T47D (cell line): ENCODE results near the gene DCDC1.

Experiments
- DNase-seq, 2 experiments: peaks; one replicate each; pipeline versions ENCODE4 v3.0.0 to v3.0.0-alpha.2; 2011 to 2012; ENCODE audit warnings: low read depth in 1 of 2, low spot score in 1 of 2
- JUND ChIP-seq: IDR thresholded peaks from 2 replicates; pipeline ENCODE4 v1.6.1; 2012; ENCODE audit warnings: low read depth
- in situ Hi-C: cut with HindIII; loops from 2 replicates; pipeline ENCODE4 v1.10.0; 2016; ENCODE audit warnings: low sequenced_read_pairs, low pct_unique_long_range_greater_than_20kb

Gene DCDC1

DNA sequence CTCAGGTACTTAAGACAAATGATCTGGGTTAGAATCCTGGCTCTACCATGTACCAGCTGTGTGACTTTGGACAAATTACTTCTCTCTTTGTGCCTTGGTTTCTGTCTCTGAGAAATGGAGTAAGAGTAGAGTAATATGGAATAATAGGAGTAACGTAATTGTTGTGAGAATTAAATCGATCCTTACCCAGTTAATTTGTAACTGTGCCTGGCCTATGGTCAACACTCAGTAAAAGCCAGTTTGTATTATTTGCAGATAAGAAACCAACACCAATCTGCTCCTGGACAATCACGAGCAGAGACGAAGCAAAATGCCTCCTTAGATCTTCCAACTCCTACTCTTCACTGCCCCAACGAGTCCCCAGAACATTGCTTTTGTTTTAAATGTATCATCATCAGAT is 266.7 kb downstream of the DCDC1 start:
- in situ Hi-C loops, result no loop called here
- DNase-seq, result no peak
- no peak for TF ChIP-seq JUND

DNA sequence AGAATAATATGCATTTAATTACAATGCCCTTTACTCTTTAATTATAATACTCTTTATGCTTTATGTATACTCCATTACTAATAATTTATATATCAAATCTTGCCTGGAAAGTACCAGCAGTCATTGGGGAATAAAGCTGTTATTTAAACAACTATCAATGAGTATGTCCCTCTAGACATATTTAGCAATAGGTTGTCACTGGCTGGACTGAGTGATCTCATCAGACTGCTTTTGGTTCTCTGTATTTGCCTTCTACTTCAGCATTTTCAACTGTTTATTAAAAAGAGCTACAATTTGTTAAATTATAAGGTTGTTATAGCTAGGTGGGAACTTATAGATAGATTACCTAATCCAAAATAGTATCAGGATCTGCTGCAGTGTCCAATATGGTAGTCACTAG is 267.2 kb downstream of the DCDC1 start:
- DNase-seq, result no peak
- no peak for TF ChIP-seq JUND
- in situ Hi-C loops, result no loop called here

DNA sequence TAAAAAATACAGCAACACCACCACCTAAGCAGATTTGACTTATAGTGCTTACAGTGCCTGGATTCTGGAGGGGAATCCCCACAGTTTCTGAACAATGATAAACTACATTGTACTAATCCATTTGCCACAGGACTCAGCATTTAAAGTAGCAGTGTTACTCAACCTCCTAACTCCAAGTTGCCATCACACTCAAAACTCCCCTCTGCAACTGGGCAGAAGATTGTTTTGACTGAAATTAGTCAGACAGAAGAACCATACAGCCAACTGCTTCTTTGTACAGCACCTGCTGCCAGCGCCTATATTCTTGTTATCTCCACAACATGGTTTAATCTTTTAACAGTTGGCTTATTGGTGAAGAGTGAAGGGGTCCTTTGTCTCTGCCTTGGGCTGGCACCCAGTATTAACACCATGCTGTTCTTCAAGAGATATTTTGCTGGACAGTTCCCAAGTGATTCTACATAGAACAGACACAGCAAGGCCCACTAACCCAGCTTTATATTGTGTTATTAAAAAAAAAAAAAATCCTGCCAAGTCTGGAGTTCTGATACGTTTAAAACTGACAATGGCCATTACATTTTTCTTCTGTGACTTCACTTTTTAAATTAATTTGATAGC is 273.2 kb downstream of the DCDC1 start:
- TF ChIP-seq JUND, result no peak
- in situ Hi-C loops, result no loop called here
- no peak for DNase-seq

DNA sequence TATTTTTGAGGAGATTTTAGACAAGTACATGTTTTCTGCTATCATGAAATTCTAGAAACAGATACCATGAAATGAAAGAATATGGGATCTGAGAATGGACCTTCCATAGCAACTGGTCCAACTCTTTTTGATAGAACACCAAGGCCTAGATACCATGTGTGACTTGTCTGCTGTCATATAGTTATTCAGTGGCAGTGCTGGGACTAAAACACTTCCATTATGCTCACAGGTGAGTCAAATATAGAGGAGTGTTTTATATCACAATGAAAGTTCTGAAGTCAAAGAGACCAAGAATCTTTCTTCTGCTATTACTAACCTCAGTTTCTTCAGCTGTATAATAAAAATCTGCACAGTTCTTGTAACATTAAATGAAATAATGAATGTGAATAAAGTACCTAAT is 276.9 kb downstream of the DCDC1 start:
- in situ Hi-C loops, result no loop called here
- TF ChIP-seq JUND, result no peak
- DNase-seq, result no peak

DNA sequence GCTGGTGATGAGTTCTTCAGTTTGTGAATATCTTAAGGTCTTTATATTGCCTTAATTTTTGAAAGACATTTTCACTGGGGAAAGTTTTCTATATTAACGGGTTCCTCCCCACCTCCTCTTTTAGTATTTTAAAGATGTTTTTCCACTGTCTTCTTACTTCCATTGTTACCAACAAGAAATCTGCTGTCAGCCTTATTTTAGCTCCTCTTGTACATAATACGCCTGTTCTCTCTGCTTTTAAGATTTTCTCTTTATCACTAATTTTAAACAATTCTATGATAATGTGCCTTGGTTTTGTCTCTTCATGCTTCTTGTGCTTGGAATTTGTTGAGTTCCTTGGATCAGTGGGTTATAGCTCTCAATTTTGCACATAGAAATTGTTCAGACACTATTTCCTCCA is 280.4 kb downstream of the DCDC1 start:
- no peak for DNase-seq
- in situ Hi-C loops, result no loop called here
- TF ChIP-seq JUND, result no peak

DNA sequence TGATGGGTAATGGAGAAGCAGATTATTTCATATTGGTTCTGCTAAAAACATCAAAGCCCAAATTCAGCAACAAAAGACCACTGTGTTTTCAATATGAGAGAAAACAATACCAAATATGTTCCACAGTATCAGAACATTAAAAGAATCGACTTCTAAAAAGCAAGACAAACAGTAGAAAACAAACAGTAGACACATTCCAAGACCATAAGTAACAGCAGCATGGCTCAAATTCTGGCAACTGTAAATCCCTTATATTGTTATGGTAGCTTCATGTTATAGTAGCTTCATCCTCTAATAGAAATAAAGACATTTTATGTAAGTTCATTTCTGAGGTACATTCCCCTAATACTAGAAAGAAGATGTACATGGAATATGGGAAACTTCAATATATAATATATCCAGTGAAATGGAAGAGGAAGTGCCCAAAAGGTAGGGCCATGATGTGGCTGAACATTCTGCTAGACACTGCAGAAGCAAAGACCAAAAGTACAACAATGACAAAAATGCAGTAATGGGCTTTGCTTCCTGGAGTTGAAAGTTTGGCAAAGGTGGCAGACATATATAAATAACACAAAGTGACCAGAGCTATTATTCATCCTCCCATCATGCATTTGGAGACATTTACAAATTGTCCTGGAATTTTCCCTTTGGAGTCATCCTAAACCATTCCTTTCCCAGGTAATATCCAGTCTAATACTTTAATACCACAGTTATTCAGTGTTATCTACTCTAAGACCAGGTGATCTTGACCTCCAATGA is 299.9 kb downstream of the DCDC1 start:
- no peak for DNase-seq
- TF ChIP-seq JUND, result no peak
- in situ Hi-C loops, result no loop called here

DNA sequence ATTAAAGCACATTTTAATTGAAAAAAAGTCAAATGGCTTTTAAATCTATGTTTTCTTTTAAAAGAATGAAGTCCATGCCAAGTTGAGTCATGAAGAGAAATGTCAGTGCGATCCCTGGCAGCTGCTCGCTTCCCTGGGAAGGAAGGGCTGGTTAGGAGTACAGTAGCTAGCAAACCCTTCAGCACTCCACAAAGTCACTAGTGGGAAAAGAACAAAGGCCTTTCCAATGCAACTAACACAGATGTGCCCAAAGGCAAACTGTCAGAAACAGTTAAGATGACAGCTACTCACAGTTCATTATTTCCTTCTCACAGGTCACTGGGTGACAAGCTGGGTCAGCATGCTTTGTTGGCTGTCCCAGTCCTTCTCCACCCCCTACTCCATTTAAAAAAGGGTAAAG is 308.7 kb downstream of the DCDC1 start:
- no peak for TF ChIP-seq JUND
- in situ Hi-C loops, result no loop called here
- peak in 1 of 2 experiments; percentile 33 for DNase-seq

DNA sequence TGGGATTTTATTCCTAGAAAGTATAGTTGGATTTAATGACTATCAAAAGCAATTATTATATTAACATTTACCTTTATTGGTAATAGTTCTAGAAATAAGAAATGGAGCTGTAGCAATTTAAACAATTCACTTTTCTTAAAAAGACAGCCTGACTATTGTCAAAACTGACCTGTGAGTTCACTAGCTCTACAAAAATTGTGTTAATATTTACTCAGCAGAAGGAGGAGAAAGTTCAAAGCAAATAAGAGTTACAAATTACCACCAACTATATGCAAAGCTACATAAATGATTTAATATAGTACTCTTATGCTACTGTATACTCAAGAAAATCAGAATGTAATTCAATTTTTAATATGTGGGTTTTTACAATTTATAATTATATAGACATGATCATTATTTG is 310.0 kb downstream of the DCDC1 start:
- no peak for DNase-seq
- no peak for TF ChIP-seq JUND
- in situ Hi-C loops, result no loop called here

DNA sequence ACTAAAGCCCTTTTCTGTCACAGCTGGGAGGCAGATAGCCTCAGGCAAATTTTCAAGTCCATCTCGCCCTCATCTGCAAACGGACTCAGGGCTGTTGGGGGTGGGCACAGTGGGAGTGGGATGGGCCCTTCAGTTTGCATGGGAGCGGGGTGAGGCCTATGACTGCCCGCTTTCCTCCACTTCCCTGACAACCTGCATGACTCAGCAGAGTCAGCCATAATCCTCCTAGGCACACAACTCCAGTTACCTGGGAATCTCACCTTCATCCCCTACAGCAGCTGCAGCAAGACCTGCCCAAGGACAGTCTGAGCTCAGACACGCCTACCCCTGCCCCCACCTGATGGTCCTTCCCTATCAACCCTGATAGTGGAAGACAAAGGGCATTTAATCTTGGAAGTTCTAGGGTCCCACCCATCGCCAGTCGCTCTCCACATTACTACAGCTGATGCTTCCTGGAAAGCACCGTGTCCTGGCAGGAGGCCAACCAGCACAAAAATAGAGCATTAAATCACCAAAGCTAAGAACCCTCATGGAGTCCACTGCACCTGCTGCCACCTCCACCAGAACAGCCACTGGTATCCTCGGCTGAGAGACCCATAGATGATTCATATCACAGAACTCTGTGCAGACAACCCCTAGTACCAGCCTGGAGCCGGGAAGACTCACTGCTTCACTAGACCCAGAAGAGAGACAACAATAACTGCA is 319.3 kb downstream of the DCDC1 start:
- DNase-seq, result no peak
- in situ Hi-C loops, result no loop called here
- TF ChIP-seq JUND, result no peak

DNA sequence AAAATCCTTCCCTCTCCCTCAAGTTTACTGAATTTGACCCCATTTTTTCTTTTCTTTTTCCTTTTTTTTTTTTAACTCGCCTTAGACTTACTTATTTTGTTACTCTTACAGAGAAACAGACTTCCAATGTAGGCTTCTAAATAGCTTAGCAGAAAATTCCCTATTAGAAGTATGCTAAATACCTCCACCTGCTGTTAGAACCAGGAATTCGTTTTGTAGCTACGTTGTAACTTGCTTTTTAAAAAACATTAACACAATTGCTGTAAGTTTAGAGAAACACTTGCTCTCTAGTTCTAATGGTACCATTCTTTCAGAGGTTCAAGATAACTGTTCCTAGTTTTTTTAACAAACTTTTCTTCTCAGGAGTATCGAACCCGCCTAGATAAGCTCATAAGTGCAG is 324.2 kb downstream of the DCDC1 start:
- TF ChIP-seq JUND, result no peak
- in situ Hi-C loops, result no loop called here
- DNase-seq, result peak; percentile 13 to 46

DNA sequence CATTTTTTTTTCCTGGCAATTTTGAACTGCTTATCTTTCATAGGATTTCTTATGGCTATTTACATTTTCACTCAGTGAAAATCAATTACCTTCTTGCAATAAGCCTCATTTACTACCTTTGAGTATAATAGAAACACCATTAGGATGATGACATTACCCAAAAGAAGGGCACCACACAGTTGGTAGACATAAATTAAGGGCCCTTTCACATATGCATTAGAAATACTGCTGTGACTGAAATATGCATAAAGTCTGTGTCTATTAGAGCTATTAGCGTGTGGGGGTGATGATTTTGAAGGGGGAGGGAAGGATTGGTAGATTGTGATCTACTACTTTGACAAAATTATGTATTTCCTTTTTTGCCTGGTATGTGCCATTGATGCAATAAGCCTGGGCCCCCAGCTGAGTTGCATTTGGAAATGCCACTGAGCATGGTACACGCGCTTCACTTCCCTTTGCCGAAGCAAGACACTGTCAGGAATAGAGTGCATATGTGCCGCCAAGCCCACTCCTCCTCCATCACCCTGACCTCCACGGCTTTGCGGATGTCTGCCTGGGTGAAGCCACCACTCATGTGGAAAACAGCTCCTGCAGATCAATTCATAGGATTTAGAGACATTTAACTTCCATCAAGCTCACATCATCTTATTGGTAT is 339.3 kb downstream of the DCDC1 start:
- TF ChIP-seq JUND, result no peak
- in situ Hi-C loops, result no loop called here
- no peak for DNase-seq

DNA sequence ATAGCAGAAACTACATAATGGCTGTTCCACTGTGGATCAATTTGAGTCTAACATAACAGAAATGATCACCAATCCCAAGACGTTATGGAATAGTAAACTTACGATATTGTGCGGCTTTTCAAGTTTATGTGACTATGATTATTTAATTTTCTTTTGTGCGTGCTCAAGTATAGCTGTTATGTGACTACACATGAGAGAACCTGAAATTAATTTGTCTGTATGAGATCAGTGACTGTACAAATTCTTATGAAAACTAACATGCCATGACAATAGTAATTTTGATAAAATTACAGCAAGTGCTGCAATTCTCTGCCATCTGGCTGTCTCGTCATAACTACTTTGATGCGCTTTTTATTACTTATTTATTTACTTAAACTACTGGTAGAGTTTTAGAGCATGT is 343.2 kb downstream of the DCDC1 start:
- TF ChIP-seq JUND, result no peak
- DNase-seq, result no peak

DNA sequence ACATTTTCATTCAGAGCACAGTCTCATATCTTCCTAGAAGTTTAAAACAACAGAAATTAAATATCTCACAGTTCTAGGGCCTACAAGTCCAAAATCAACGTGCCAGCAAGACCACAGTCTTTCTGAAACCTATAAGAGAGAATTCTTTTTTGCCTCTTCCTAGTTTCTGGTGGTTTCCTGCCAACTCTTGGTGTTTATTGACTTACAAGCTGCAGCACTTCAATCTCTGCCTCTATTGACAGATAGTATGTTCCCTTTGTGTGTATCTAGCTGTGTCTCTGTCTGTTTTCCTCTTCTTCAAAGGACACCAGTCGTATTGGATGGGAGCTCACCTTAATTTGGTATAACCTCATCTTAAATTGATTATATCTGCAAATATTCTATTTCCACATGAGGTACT is 347.5 kb downstream of the DCDC1 start:
- TF ChIP-seq JUND, result no peak
- no peak for DNase-seq
- in situ Hi-C loops, result no loop called here

More for the DNA sequence above, 343.2 kb downstream of the DCDC1 start:
- in situ Hi-C loops, result no loop called here
